ENCODE measurements around the gene FRMPD4.

- no peak for TF ChIP-seq CTCF (conservative IDR thresholded peaks at IDR 0.05)
- no peak for TF ChIP-seq ZFX (IDR thresholded peaks at IDR 0.05)
Observed at GRCh38 chrX:12439416-12439815, 301.1 kb downstream of the FRMPD4 start.
